ENCODE measurements around the gene TMEM40. TPM values are rescaled to one million over a fixed set of nuclear protein-coding genes. Genes with fewer than 3 reads are reported as not detected.

The TMEM40 gene
- 0.52 TPM in 1 of 2 replicates, not detected in the other for total RNA-seq

GRCh38 chr3:12759097-12759679 lies at the start of gene TMEM40:
TSS of gene TMEM40 (minus strand) at chr3:12759259. CDS start at chr3:12749832, 9,427 bp downstream.

GRCh38 chr3:12796171-12797123 lies 37.4 kb upstream of the TMEM40 start, which contains the start of gene CAND2:
TSS of gene CAND2 (plus strand) at chr3:12796680. CDS start at chr3:12796721, 41 bp downstream.

Other genes with a start within 250 kb of the TMEM40 start
- gene MKRN2OS, start 213.8 kb downstream of the TMEM40 start, total RNA-seq, result not detected in 2 replicates
- gene MKRN2, start 202.2 kb downstream of the TMEM40 start, total RNA-seq, result 41.4 and 47.6 TPM in 2 replicates
- 64.8 and 67.6 TPM in 2 replicates for gene RAF1, start 95.1 kb downstream of the TMEM40 start, total RNA-seq
- gene CAND2, start 37.4 kb upstream of the TMEM40 start, total RNA-seq, result 5.0 and 5.7 TPM in 2 replicates
- gene RPL32, start 82.3 kb upstream of the TMEM40 start, total RNA-seq, result 1,067 and 3,036 TPM in 2 replicates